ENCODE results near the gene SASH1. TPM values are rescaled to one million over a fixed set of nuclear protein-coding genes. Genes with fewer than 3 reads are reported as not detected.
A peak's percentile ranks its signal among the peaks of the same experiment; 100 is the strongest.
"Not testable (repeated sequence)": the region's sequence is repeated elsewhere in the genome, so short reads cannot be mapped to it uniquely, and the experiment has no call there.

SASH1 gene
- total RNA-seq, 1 donor from 2014 or later, result 35.8 TPM

DNA sequence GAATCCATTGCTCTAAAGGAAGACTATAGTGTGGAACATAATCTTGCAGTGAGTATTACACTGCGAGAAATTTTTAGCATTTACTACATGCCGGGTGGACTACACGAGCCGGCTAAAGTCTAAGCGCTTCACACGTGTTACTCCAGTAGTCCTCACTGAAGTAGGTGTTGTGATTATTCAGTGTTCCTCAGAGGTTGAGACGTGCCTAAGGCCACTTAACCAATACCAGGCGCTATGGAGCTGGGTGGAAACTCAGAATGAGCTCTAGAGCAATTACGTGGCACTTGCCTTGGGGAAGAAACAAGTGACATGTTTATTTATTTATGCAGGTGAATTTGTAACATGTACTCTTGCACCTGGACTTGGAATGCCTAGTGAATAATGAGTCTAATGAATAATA is 46.4 kb downstream of the SASH1 start:
- intact Hi-C loops (cut with DNase I), result no loop called here
- no peak for ATAC-seq (ENCODE audit: poor library complexity)
- no peak for DNase-seq

DNA sequence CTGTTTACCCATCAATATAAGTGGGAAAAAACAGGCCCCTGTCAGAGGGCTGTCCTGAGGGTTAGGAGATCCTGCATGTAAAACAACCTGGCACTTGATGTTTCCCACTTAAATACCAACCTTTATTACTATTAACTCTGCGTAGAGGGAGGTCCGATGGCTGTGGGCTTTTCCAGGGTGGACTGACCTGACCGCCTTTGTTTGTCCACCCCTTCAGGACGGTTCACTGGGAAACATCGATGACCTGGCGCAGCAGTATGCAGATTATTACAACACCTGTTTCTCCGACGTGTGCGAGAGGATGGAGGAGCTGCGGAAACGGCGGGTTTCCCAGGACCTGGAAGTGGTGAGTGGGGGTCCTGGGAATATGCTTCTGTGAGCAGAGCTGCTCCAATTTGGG is 47.3 kb downstream of the SASH1 start:
- ATAC-seq (ENCODE audit: poor library complexity) (no peak), DNase-seq (no peak)
- intact Hi-C loops (cut with DNase I), result no loop called here

DNA sequence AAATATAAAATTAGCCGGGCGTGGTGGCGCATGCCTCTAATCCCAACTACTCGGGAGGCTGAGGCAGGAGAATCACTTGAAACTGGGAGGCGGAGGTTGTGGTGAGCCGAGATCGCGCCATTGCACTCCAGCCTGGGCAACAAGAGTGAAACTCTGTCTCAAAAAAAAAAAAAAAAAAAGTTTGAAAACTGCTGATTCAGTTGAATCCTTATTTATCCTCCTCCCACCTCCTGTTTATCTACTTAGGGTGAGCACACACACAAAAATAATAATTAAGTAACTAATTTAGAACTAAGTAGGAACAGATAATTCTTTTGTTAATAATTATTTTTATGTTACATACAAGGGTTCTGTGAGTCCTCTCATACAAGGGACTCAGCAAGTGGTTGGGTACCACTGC is 49.5 kb downstream of the SASH1 start:
- ATAC-seq (ENCODE audit: poor library complexity); intact Hi-C loops (cut with DNase I); DNase-seq: not testable (repeated sequence)

DNA sequence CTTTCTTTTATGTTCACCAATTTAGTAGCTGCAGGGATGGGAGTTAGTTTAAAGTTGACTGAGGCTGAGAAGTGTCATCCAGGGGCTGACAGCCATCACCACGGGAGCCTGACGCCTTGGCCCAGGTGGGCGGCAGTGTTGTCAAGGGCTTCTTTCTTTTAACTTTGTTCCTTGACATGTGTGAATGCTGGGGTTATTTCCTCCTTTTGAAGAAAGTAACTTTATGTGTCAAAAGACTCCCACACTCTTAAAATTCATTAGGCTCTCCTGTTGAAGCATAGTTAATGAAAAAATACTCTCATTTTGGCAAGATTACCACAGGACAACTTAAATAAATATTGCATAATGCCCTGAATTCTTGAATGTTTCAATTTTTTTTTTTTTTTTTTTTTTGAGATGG is 50.0 kb downstream of the SASH1 start:
- ATAC-seq (ENCODE audit: poor library complexity), result no peak
- DNase-seq, result no peak
- intact Hi-C loops (cut with DNase I), result no loop called here

DNA sequence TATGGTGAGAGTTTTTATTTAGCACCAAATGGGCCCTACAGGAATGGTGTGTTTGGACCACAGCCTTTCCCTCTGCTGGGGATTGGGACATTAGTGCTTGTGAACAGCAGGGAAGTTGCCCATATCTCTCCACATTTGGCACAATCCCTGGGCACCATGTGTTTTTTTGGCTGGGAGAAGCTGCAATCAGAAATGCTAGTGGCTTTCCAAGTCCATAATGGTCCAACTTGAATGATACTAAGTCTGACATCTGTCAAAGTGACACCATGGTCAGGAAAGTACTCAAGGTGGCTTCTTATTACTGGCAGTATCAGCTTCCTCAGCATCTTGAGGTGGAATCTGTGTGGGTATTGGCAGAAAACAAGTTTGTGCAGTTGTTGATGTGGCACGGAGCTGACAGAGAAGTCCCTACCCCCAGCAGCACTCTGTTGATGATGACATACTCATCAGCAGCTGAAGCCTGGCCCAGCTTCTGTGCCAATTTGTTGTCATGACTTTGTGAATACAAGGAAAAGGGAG is 53.0 kb downstream of the SASH1 start:
- ATAC-seq (ENCODE audit: poor library complexity) (peak; percentile 89), DNase-seq (no peak)
- intact Hi-C loops (cut with DNase I), result no loop called here

DNA sequence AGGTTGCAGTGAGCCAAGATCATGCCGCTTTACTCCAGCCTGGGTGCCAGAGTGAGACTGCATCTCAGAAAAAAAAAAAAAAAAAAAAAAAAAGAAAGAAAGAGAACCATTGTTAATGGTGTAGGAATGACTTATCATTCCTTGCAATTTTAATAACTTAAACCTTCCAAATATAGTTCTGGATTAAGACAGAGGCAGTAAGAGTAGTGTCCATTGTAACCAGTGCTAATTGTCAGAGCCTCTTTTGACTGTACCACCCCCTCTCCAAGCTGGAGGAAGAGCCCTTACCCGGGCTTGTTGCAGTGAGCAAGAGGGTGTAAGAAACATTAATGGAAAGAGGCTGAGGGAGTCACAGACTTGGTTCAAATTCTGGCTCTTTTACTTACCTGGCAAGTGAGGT is 53.8 kb downstream of the SASH1 start:
- ATAC-seq (ENCODE audit: poor library complexity) (no peak), DNase-seq (no peak)
- intact Hi-C loops (cut with DNase I), result no loop called here

DNA sequence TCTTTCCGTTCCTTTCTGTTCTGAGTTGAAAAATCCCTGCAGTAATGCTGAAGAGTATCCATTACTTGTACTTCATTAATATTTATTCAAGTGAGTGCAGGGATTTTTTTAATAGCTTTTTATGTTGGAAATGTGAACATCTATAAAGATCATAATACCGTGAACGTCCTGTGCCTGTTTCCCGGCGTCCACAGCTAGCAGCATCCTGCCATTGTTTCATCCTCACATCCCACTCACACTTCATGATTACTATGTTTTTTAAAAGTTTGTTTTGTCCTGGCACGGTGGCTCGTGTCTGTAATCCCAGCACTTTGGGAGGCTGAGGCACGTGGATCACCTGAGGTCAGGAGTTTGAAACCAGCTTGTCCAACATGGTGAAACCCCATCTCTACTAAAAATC is 54.3 kb downstream of the SASH1 start:
- no peak for DNase-seq
- no peak for ATAC-seq (ENCODE audit: poor library complexity)
- intact Hi-C loops (cut with DNase I), result no loop called here

DNA sequence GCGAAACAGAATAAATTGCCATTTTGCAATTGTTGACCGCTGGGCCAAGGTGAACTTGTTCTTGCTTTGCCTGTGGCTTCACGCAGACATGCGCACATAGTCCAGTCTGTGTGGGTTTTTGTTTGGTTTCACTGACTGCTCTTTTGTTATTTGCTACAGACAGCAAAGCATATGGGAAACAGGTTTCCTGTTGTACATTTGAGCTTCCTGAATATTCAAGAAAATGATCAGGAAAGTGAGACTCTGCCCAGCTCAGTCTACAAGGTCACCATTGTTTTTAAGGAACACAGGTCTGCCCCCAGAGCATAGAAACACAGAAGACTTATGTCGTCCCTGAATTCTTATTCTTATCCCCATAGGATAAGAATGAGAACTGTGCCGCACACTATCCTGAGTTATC is 55.6 kb downstream of the SASH1 start:
- no peak for ATAC-seq (ENCODE audit: poor library complexity)
- intact Hi-C loops (cut with DNase I), result no loop called here
- no peak for DNase-seq

DNA sequence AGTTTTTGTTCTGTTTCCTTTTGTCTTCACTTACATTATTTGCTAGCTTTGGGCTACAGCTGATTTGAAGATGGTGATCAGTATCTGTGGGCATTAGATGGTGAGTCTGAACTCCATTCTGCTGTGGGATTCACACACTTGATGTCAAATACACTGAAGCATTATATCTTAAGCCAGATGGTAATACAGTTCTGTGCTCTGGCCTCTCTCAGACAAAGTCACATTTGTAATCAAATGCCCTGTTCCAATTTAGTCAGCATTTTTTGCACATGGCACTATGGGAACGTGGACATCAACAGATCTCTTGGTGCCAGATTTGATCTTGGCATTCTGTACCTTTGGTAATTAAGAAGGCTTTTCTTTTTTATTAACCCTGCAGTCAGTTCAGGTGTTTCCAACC is 56.0 kb downstream of the SASH1 start:
- intact Hi-C loops (cut with DNase I), result no loop called here
- no peak for ATAC-seq (ENCODE audit: poor library complexity)
- DNase-seq, result no peak

DNA sequence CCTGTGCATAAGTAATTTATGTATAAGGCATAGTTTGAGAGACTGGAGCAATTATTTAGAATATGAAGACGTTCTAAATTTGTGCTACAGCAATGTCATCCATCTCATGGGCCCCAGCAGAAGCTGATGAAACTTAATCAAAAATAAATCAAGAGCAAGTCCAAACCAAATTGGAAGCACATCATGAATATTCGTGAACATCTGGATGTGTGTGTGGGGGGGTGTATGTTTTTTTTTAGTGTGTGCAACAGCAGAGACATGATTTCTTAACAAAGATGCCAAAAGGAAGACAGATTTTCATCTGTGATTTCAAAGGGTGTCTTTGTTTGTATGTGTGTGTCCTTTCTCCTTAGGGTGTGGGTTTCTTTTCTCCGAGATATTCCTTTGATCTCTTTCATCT is 58.9 kb downstream of the SASH1 start:
- DNase-seq (no peak), ATAC-seq (ENCODE audit: poor library complexity) (no peak)
- intact Hi-C loops (cut with DNase I), result no loop called here

DNA sequence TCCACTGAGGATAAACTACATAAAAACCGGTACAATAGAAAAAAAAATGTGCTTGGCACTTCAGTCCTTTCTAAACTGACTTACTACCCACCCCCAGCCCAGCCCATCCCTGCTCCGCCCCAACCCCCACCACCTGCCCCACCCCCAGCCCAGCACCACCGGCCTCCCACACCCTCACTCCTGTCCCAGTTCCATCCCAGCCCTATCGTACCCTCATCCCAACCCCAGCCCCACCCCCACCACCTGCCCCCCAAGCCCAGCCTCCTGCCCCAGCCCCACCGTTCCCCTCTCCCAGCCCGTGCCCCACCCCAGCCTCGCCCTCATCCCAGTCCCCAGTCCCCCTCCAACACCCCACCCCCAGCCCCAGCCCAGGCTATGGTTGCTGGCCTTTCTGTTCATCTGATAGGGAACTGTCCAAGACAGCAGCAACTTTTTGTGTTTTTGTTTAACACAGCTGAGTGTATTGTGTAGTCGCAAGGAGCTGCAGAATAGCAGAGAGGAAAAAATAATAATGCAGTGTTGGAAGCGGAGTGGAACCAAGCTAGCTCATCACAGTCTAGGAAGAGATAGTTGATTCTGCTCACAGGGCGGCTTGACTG is 61.9 kb downstream of the SASH1 start:
- intact Hi-C loops (cut with DNase I), result no loop called here
- DNase-seq, result no peak
- no peak for ATAC-seq (ENCODE audit: poor library complexity)

DNA sequence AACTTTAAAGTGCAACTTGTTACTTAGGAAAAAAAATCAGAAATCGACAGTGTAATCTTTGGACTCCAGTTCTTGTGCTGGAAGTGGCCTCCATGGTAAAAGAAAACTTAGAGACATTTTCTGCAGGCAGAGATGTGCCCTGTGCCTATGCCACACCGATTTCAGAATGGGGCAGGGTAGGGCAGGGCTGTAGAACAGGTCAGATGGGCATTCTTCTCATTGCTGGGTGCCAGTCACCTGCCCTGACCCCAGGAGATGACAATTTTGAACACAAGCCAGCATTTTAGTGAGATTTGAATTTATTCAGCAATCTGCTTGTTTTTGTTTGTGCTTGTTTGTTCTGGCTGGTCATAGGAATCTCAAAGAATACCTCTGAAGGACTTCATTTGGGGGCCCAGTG is 63.3 kb downstream of the SASH1 start:
- ATAC-seq (ENCODE audit: poor library complexity) (no peak), DNase-seq (no peak)
- intact Hi-C loops (cut with DNase I), result no loop called here

DNA sequence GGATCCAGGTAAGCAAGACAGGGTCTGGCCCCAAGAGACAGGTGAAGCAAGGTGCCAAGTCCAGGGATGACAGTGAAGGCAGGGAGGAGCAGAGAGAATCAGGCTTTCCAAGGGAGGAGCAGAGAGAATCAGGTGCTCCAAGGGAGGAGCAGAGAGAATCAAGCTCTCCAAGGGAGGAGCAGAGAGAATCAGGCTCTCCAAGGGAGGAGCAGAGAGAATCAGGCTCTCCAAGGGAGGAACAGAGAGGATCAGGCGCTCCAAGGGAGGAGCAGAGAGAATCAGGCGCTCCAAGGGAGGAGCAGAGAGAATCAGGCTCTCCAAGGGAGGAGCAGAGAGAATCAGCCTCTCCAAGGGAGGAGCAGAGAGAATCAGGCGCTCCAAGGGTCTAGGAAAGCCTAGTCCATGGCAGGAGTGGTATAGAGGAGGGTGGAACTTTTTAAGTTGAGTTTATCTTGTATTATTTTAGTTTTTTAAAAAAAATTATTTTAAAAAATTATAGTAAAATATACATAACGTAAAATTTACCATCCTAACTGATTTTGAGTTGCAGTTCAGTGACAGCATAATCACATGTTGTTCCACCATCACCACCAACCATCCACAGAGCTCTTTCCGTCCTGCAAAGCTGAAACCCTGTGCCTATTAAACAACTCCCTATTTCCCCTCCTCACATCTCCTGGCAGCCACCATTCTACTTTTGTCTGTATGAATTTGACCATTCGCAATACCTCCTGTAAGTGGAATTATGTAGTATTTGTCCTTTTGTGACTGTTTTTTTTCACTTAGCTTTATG is 64.1 kb downstream of the SASH1 start:
- peak; percentile 25 for ATAC-seq (ENCODE audit: poor library complexity)
- DNase-seq, result no peak
- intact Hi-C loops (cut with DNase I), result no loop called here

DNA sequence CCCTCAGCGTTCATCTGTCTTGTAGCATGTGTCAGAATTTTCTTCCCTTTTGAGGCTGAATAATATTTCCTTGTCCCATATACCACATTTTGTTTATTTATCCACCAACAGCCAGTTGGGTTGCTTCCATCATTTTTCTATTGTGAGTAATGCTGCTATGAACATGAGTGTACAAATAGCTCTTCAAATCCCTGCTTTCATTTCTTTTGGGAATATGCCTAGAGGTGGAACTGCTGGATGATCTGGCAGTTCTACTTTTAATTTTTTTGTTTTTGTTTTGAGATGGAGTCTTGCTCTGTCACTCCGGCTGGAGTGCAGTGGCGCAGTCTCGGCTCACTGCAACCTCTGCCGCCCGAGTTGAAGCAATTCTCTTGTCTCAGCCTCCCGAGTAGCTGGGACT is 64.7 kb downstream of the SASH1 start:
- intact Hi-C loops (cut with DNase I), result no loop called here
- peak; percentile 83 for ATAC-seq (ENCODE audit: poor library complexity)
- peak; percentile 62 for DNase-seq

DNA sequence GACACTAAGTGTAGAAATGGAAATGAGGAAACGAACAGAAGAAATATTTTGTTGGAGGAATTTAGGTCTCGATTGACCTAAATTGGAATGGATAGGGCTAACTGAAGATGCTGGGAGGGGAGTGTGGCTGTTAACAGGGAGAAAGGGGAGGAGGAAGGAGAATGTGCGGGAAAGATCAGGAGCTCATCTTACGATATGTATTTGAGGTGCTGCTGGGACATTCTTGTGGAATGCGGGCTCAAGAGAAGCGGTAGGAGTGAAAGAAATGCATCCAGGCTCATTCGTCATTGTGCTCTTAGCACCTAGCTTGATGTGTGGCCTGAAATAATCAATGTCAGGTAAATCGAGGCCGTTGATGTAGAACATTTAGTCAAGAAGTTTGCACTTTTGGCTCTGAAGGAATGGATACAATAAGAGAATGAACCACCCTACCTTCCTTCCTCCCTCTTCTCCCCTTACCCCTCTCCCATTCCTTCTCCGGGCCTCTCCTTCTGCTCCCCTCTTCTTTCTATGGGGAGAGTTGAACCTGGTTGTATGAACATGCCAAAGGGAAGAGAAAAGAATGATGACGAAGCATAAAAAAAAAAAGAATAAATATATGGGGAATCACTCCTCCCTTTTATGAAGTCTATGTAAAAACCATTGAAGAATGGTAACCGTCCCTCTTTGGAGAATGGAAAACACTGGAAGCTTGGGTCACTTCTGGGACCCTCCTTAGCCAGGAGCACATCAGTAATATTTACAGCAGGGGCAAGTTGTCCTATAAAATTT is 70.9 kb downstream of the SASH1 start:
- DNase-seq, result no peak
- intact Hi-C loops (cut with DNase I), result no loop called here
- ATAC-seq (ENCODE audit: poor library complexity), result no peak

DNA sequence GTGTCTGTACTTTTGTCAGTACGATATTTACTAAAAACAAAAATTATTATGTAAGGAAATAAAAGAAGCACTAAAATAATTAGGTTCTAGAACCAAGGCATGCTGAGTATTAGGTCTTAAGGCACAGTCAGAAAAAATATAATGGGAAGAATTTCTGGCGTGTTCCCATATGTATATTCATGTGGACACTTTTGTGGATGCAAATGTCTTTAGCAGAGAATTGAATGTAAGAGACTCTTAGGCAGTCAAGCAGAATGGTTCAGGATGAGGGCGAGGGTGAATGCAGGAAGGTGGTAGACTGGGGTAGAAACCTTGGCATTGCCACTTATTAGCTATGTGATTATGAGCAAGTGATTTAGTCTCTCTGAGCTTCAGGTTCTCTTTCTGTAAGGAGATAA is 71.5 kb downstream of the SASH1 start:
- intact Hi-C loops (cut with DNase I), result no loop called here
- DNase-seq (no peak), ATAC-seq (ENCODE audit: poor library complexity) (no peak)

DNA sequence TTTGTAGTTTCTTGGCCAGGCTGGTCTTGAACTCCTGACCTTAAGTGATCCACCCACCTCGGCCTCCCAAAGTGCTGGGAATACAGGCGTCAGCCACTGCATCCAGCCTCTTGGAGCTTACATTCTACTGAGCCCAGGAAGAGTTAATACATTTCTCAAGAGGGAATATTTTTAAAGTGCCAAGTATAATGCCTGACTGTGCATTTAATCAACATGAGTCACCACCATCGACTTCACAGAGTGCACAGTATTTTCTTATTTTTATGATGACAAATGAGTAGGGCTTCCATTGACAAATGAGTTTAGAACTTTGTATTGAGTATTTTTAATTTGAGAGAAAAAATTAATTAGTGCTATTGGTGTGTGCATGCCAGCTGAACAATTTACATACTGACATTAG is 72.2 kb downstream of the SASH1 start:
- peak; percentile 66 for ATAC-seq (ENCODE audit: poor library complexity)
- no peak for DNase-seq
- intact Hi-C loops (cut with DNase I), result no loop called here

DNA sequence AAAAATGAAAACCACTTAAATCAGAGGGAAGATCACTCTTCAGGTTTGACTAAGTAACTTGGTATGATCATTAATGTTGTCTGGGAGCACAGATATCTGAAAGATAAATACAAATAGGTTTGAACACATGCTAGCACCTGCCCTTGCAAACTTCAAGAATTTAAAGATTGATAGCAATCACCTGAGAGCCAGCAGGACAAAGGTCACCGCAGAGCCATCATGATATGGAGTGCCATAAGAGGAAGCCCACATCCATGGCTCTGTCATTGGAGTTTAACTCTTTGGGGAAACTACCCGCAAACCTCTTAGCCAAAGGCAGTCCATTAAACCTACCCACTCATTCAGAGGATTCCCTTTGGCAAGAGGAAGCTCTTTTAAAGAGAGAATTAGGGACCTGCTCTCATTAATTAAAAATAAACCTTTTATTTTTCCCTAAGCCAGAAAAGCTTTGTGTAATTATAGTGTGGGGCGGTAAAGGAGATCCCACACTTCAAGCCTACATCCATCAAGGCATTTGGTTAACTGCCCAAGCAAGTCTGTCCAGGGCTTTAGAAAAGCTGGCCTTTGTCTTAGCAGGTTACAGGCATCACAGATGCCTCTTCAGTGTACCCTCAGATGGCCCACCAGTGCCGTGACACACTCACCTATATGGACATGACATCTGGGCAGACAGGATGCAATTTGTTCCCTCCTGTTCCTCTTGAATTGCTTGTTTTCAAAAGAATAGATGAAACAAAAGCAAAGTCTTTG is 73.0 kb downstream of the SASH1 start:
- intact Hi-C loops (cut with DNase I), result no loop called here
- no peak for DNase-seq
- peak; percentile 25 for ATAC-seq (ENCODE audit: poor library complexity)

DNA sequence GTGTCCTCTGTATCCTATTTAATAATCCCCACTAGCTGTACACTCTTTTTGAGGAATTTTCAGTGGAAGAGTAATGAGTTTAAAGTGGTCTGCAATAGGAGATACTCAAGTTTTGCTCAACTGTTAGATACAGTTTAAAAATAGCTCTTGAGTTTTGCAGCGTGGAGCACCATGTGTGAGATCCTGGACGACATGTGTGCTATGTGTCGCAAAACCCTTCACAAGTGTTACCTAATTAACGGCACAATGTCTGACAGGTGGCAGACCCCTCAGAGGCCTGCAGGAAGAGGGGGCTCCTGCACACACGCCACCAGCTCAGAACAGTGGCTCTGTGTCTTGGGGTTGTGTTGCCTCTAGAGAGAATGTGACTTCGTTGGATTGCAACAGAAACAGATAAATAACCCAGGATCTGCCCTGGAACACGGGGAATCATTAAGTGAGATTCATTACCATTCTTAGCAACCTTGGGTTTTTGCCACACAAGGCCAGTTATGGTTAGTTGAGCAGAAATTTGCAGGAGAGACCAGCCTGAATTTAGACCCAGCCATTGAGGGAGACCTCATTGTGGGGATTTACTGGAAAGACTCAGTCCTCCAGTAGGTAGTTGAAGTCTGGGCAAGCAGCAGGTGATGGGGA is 73.8 kb downstream of the SASH1 start:
- intact Hi-C loops (cut with DNase I), result no loop called here
- DNase-seq, result no peak
- ATAC-seq (ENCODE audit: poor library complexity), result peak; percentile 65

Measured in Right ventricle myocardium superior (tissue), 1 donor.